SH-SY5Y (cell line): ENCODE data around the gene TRIM62.

Source experiments
- GATA2 ChIP-seq: IDR thresholded peaks from 2 replicates; pipeline ENCODE4 v1.6.1; 2011; ENCODE audit warnings: mild to moderate bottlenecking, low read depth, low read length
- GATA3 ChIP-seq: IDR thresholded peaks from 2 replicates; pipeline ENCODE4 v1.6.1; 2011; ENCODE audit warnings: low read depth, mild to moderate bottlenecking, low read length, moderate library complexity

DNA sequence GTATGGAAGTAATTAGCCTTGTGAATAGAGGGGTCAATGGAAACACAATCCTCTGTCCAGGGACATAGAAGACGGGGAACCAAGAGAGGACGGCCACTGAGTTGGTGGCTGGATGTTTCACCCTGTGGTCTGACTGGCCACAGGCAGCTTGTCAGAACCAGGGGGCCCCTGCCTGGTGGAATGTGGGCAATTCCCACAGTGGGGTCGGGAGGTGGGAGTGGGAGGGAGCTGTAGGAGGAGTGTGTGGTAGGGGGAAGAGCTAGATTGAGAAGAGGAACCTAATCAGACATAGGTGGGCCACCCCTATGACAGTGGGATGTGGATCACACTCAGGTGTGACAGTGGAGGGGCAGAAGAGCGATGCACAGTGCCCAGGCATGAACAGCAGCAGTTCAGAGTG, 31.3 kb downstream of the TRIM62 start:
- TF ChIP-seq GATA2 (no peak), GATA3 (no peak)
